PC-9 (cell line): ENCODE measurements around the gene NELL1. TPM values are rescaled to one million over a fixed set of nuclear protein-coding genes. Genes with fewer than 3 reads are reported as not detected.

ENCODE experiments used
- BruUV-seq: library from RNA; stranded (reverse); fragments of 400-500 nt; replicated peaks from 2 replicates; lab custom pipeline; 2021; lab: Mats Ljungman, UMichigan
- CTCF ChIA-PET: fragments of 300-600 bp; sonication (Branson Sonifier 250); formaldehyde crosslinking; loops from one replicate; lab custom pipeline; 2022; ENCODE audit warnings: antibody characterized with exemption; lab: Charles Lee
- POLR2A ChIA-PET: fragments of 300-600 bp; sonication (Branson Sonifier 250); formaldehyde crosslinking; loops from one replicate; lab custom pipeline; 2022; ENCODE audit warnings: antibody characterized with exemption; ENCODE audit not compliant: unreplicated experiment; lab: Charles Lee
- DNase-seq, 2 experiments: peaks; one replicate each; pipeline versions ENCODE4 v3.0.0 to v3.0.0-alpha.2; 2015 to 2022; ENCODE audit warnings: mixed read lengths in 1 of 2
- H2AFZ ChIP-seq: fragments of 200-600 bp; sonication (generic); 2 replicates; pipeline ENCODE4 v1.8.1; 2017; ENCODE audit warnings: antibody characterized with exemption
- H3F3A ChIP-seq: fragments of 200-600 bp; sonication (generic); 2 replicates; pipeline ENCODE4 v1.8.1; 2017; ENCODE audit warnings: antibody characterized with exemption, mild to moderate bottlenecking, low read depth; ENCODE audit not compliant: insufficient read depth
- H3K27ac ChIP-seq: fragments of 200-600 bp; sonication (generic); 2 replicates; pipeline ENCODE4 v1.6.1; 2016; ENCODE audit warnings: mixed run types
- H3K27me3 ChIP-seq: fragments of 200-600 bp; sonication (generic); 2 replicates; pipeline ENCODE4 v1.6.1; 2016; ENCODE audit warnings: low read depth, mixed run types; ENCODE audit not compliant: insufficient read depth
- H3K36me3 ChIP-seq: fragments of 200-600 bp; sonication (generic); 2 replicates; pipeline ENCODE4 v1.6.1; 2016; ENCODE audit warnings: low read depth, mixed run types
- H3K4me1 ChIP-seq: fragments of 200-600 bp; sonication (generic); replicated peaks from 2 replicates; pipeline ENCODE4 v1.6.1; 2016; ENCODE audit warnings: mixed run types; ENCODE audit not compliant: insufficient read depth
- H3K4me2 ChIP-seq: fragments of 200-600 bp; sonication (generic); 2 replicates; pipeline ENCODE4 v1.6.1; 2017; ENCODE audit warnings: mixed run types
- H3K4me3 ChIP-seq: fragments of 200-600 bp; sonication (generic); 2 replicates; pipeline ENCODE4 v1.6.1; 2016; ENCODE audit warnings: mixed run types
- H3K79me2 ChIP-seq: fragments of 200-600 bp; sonication (generic); 2 replicates; pipeline ENCODE4 v1.6.1; 2017; ENCODE audit warnings: low read depth, mixed run types
- H3K9me2 ChIP-seq: fragments of 200-600 bp; sonication (generic); 2 replicates; pipeline ENCODE4 v1.8.1; 2017; ENCODE audit warnings: mild to moderate bottlenecking; ENCODE audit not compliant: insufficient read depth
- H3K9me3 ChIP-seq: fragments of 200-600 bp; sonication (generic); 2 replicates; pipeline ENCODE4 v1.8.1; 2016; ENCODE audit warnings: low read depth; ENCODE audit not compliant: insufficient read depth
- H4K20me1 ChIP-seq: fragments of 200-600 bp; sonication (generic); 2 replicates; pipeline ENCODE4 v1.8.1; 2017; ENCODE audit not compliant: insufficient read depth
- EZH2 ChIP-seq: fragments of 200-600 bp; sonication (generic); IDR thresholded peaks from 2 replicates; pipeline ENCODE4 v1.8.0; 2017; ENCODE audit warnings: antibody characterized with exemption, low read depth
- intact Hi-C: fragments of 100-400 bp; cut with micrococcal nuclease; formaldehyde crosslinking; loops from one replicate; pipeline ENCODE4 v1.10.0; 2022; ENCODE audit not compliant: unreplicated experiment
- total RNA-seq: library from RNA; stranded (reverse); gene quantifications from 2 replicates; pipeline ENCODE4 v1.2.3, GENCODE V29; 2021
- TF ChIP-seq, protein P1 (sequence below): fragments of 200-600 bp; sonication (generic); conservative IDR thresholded peaks from 2 replicates; pipeline ENCODE4 v1.6.1; 2017; ENCODE audit warnings: mixed run types, antibody characterized with exemption, mild to moderate bottlenecking, moderate library complexity

Gene NELL1
- total RNA-seq, 1 experiment from 2014 or later: not detected

GRCh38 chr11:21411104-21411503 lies 741.7 kb downstream of the NELL1 start:
- TF ChIP-seq, protein P1, sequence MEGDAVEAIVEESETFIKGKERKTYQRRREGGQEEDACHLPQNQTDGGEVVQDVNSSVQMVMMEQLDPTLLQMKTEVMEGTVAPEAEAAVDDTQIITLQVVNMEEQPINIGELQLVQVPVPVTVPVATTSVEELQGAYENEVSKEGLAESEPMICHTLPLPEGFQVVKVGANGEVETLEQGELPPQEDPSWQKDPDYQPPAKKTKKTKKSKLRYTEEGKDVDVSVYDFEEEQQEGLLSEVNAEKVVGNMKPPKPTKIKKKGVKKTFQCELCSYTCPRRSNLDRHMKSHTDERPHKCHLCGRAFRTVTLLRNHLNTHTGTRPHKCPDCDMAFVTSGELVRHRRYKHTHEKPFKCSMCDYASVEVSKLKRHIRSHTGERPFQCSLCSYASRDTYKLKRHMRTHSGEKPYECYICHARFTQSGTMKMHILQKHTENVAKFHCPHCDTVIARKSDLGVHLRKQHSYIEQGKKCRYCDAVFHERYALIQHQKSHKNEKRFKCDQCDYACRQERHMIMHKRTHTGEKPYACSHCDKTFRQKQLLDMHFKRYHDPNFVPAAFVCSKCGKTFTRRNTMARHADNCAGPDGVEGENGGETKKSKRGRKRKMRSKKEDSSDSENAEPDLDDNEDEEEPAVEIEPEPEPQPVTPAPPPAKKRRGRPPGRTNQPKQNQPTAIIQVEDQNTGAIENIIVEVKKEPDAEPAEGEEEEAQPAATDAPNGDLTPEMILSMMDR: no peak
- TF ChIP-seq EZH2: no peak
- no peaks in the 10 kb centered on the region for H3K79me2 ChIP-seq
- no peaks in the 10 kb centered on the region for H3K36me3 ChIP-seq
- no TSS peak for BruUV-seq
- H2AFZ ChIP-seq: no peak overlapping the region
- DNase-seq: no peak
- no peak overlapping the region for H3K4me3 ChIP-seq
- CTCF ChIA-PET: no interaction called here
- H3K9me3 ChIP-seq: no peaks in the 10 kb centered on the region
- no peaks in the 10 kb centered on the region for H3F3A ChIP-seq
- H3K4me1 ChIP-seq: no peaks in the 10 kb centered on the region
- H3K9me2 ChIP-seq: no peaks in the 10 kb centered on the region
- no peak overlapping the region for H3K27ac ChIP-seq
- H3K4me2 ChIP-seq: no peak overlapping the region
- no peaks in the 10 kb centered on the region for H3K27me3 ChIP-seq
- POLR2A ChIA-PET: no interaction called here
- intact Hi-C loops: no loop called here
- no peaks in the 10 kb centered on the region for H4K20me1 ChIP-seq

- Histone ChIP-seq H3K4me3 (no peak overlapping the region), H3K36me3 (no peaks in the 10 kb centered on the region), H3K27me3 (no peaks in the 10 kb centered on the region), H3K4me2 (no peak overlapping the region), H4K20me1 (no peaks in the 10 kb centered on the region), H3K9me3 (no peaks in the 10 kb centered on the region), H3K27ac (no peak overlapping the region), H3K4me1 (no peaks in the 10 kb centered on the region), H3K79me2 (no peaks in the 10 kb centered on the region), H3F3A (no peaks in the 10 kb centered on the region), H2AFZ (no peak overlapping the region), H3K9me2 (no peaks in the 10 kb centered on the region)
- POLR2A ChIA-PET: no interaction called here
- CTCF ChIA-PET: no interaction called here
- no peak for TF ChIP-seq EZH2
- TF ChIP-seq, protein P1: no peak
- BruUV-seq: no TSS peak
- DNase-seq: no peak
- intact Hi-C loops: no loop called here
These were observed 742.2 kb downstream of the NELL1 start for GRCh38 chr11:21411597-21411996.

DNA sequence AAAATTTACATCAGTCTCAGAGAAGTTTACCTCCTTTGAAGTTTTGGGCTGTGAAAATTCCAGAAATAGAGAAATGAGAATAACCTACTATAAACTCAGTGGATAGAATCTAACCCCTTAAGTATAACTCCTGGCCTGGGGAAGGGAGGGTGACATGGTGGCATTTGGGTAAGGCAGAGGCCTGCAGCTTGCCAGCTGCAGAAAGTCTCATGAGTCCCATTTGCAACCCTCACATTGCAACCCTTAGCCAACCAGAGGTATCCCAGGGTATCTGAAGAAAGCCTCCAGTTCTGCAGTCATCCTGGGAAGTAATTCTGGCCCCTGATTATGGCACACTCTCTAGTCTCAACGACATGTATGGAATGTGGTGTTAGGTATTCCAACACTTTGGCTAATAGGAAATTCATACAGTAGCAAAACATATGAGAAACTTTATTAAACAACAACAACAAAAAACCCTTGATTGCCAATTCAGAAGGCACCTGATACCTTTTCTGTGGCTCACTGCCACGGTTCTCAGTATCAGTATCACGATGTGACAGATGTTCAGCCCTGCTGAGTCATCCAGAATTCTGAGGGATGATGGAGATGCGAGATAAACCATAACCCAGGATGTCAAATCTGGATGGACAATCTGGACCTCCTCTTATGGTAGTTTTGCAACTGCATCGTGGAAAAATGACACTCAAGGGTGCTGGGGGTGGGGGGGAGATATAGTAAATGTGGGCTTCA lies 743.4 kb downstream of the NELL1 start:
- no TSS peak for BruUV-seq

More for the DNA sequence above, 743.4 kb downstream of the NELL1 start:
- no peaks in the 10 kb centered on the region for H3F3A ChIP-seq
- no peaks in the 10 kb centered on the region for H3K9me3 ChIP-seq
- H4K20me1 ChIP-seq: no peaks in the 10 kb centered on the region
- no peak overlapping the region for H3K4me3 ChIP-seq
- TF ChIP-seq, protein P1: no peak
- ChIA-PET POLR2A (no interaction called here), CTCF (no interaction called here)
- no peaks in the 10 kb centered on the region for H3K9me2 ChIP-seq
- H3K79me2 ChIP-seq: no peaks in the 10 kb centered on the region
- no peak overlapping the region for H3K27ac ChIP-seq
- H3K4me2 ChIP-seq: no peak overlapping the region
- H3K36me3 ChIP-seq: no peaks in the 10 kb centered on the region
- no peaks in the 10 kb centered on the region for H3K27me3 ChIP-seq
- intact Hi-C loops: no loop called here
- no peak for DNase-seq
- no peak overlapping the region for H2AFZ ChIP-seq
- H3K4me1 ChIP-seq: no peaks in the 10 kb centered on the region
